HEK293 (cell line): Measurements from ENCODE around the gene SELENOO.

Experiments used
- CTCF ChIA-PET: fragments of 350-600 bp; formaldehyde crosslinking; extraction: SDS; loops from one replicate; lab custom pipeline; 2021; ENCODE audit warnings: antibody characterized with exemption; lab: Yijun Ruan, JAX
- POLR2A ChIA-PET: fragments of 300-600 bp; formaldehyde crosslinking; extraction: SDS; loops from one replicate; lab custom pipeline; 2020; ENCODE audit warnings: antibody characterized with exemption, inconsistent platforms; lab: Yijun Ruan, JAX
- H3K27ac ChIP-seq: fragments of 200-500 bp; sonication (Bioruptor generic); 2 replicates; pipeline ENCODE4 v1.5.1; 2014; ENCODE audit warnings: low read depth, low read length, control low read depth, inconsistent platforms; ENCODE audit errors: extremely low read depth
- H3K36me3 ChIP-seq, 2 experiments: fragments of 200-500 bp in 1 of 2; sonication (Bioruptor generic) in 1 of 2; 1 replicate in 1 of 2; 2 replicates in 1 of 2; pipeline ENCODE4 v1.5.1; 2014 to 2017; ENCODE audit warnings: inconsistent platforms in 2 of 2, low read length in 2 of 2; ENCODE audit not compliant: control insufficient read depth in 2 of 2, insufficient read depth in 1 of 2
- H3K4me1 ChIP-seq: fragments of 200-500 bp; sonication (Bioruptor generic); 2 replicates; pipeline ENCODE4 v1.5.1; 2014; ENCODE audit warnings: mild to moderate bottlenecking, low read length, inconsistent platforms; ENCODE audit not compliant: control insufficient read depth, insufficient read depth
- H3K4me3 ChIP-seq: 2 replicates; pipeline ENCODE4 v1.5.1; 2011; ENCODE audit warnings: low read depth, mild to moderate bottlenecking, control low read depth, low read length, moderate library complexity
- H3K9me3 ChIP-seq: fragments of 200-500 bp; sonication (Bioruptor generic); 2 replicates; pipeline ENCODE4 v1.5.1; 2014; ENCODE audit warnings: low read depth, low read length, inconsistent platforms; ENCODE audit not compliant: control insufficient read depth, insufficient read depth
- BCL11B ChIP-seq: fragments of 450-650 bp; formaldehyde crosslinking; IDR thresholded peaks from 2 replicates; pipeline ENCODE4 v1.5.1; 2016; ENCODE audit warnings: low read depth, missing biosample characterization, missing genetic modification characterization
- EGR2 ChIP-seq: fragments of 450-650 bp; formaldehyde crosslinking; IDR thresholded peaks from 2 replicates; pipeline ENCODE4 v1.5.1; 2016; ENCODE audit warnings: low read depth, missing biosample characterization, missing genetic modification characterization
- GFI1B ChIP-seq: fragments of 450-650 bp; formaldehyde crosslinking; IDR thresholded peaks from 2 replicates; pipeline ENCODE4 v1.5.1; 2016; ENCODE audit warnings: missing biosample characterization, missing genetic modification characterization
- GLIS2 ChIP-seq: fragments of 450-650 bp; formaldehyde crosslinking; IDR thresholded peaks from 2 replicates; pipeline ENCODE4 v1.5.1; 2016; ENCODE audit warnings: missing biosample characterization, missing genetic modification characterization
- HOXC10 ChIP-seq: sonication (generic); formaldehyde crosslinking; IDR thresholded peaks from 2 replicates; pipeline ENCODE4 v1.8.1; 2023; ENCODE audit warnings: mild to moderate bottlenecking, missing genetic modification reagents
- SCRT1 ChIP-seq: fragments of 450-650 bp; formaldehyde crosslinking; IDR thresholded peaks from 2 replicates; pipeline ENCODE4 v1.5.1; 2016; ENCODE audit warnings: missing biosample characterization, missing genetic modification characterization, borderline replicate concordance
- ZBTB17 ChIP-seq: fragments of 450-650 bp; formaldehyde crosslinking; IDR thresholded peaks from 2 replicates; pipeline ENCODE4 v1.5.1; 2016; ENCODE audit warnings: missing biosample characterization, missing genetic modification characterization
- ZFHX2 ChIP-seq: fragments of 450-650 bp; formaldehyde crosslinking; conservative IDR thresholded peaks from 2 replicates; pipeline ENCODE4 v1.5.1; 2016; ENCODE audit warnings: missing biosample characterization, missing genetic modification characterization
- ZFP37 ChIP-seq: fragments of 450-650 bp; formaldehyde crosslinking; IDR thresholded peaks from 2 replicates; pipeline ENCODE4 v1.5.1; 2016; ENCODE audit warnings: missing biosample characterization, missing genetic modification characterization
- ZNF23 ChIP-seq: fragments of 450-650 bp; formaldehyde crosslinking; IDR thresholded peaks from 2 replicates; pipeline ENCODE4 v1.5.1; 2016; ENCODE audit warnings: missing biosample characterization, missing genetic modification characterization, borderline replicate concordance
- ZNF24 ChIP-seq: fragments of 450-650 bp; formaldehyde crosslinking; IDR thresholded peaks from 2 replicates; pipeline ENCODE4 v1.5.1; 2016; ENCODE audit warnings: missing biosample characterization, missing genetic modification characterization
- ZNF311 ChIP-seq: fragments of 450-650 bp; formaldehyde crosslinking; IDR thresholded peaks from 2 replicates; pipeline ENCODE4 v1.5.1; 2017; ENCODE audit warnings: missing biosample characterization, missing genetic modification characterization, borderline replicate concordance
- ZNF335 ChIP-seq: fragments of 450-650 bp; formaldehyde crosslinking; conservative IDR thresholded peaks from 2 replicates; pipeline ENCODE4 v1.5.1; 2016; ENCODE audit warnings: missing biosample characterization, missing genetic modification characterization
- ZNF473 ChIP-seq: fragments of 450-650 bp; formaldehyde crosslinking; IDR thresholded peaks from 2 replicates; pipeline ENCODE4 v1.5.1; 2017; ENCODE audit warnings: missing biosample characterization, missing genetic modification characterization
- ZNF530 ChIP-seq: fragments of 450-650 bp; formaldehyde crosslinking; IDR thresholded peaks from 2 replicates; pipeline ENCODE4 v1.5.1; 2016; ENCODE audit warnings: low read depth, missing biosample characterization, missing genetic modification characterization
- ZNF549 ChIP-seq: fragments of 450-650 bp; IDR thresholded peaks from 2 replicates; pipeline ENCODE4 v1.5.1; 2018; ENCODE audit warnings: missing biosample characterization, missing genetic modification characterization, mild to moderate bottlenecking, inconsistent platforms, moderate library complexity
- ZNF621 ChIP-seq: fragments of 450-650 bp; formaldehyde crosslinking; IDR thresholded peaks from 2 replicates; pipeline ENCODE4 v1.5.1; 2017; ENCODE audit warnings: missing biosample characterization, missing genetic modification characterization
- ZNF677 ChIP-seq: fragments of 450-650 bp; IDR thresholded peaks from 2 replicates; pipeline ENCODE4 v1.5.0; 2018; ENCODE audit warnings: missing biosample characterization, mild to moderate bottlenecking, missing genetic modification characterization, moderate library complexity
- ZNF707 ChIP-seq: fragments of 450-650 bp; formaldehyde crosslinking; IDR thresholded peaks from 2 replicates; pipeline ENCODE4 v1.5.1; 2016; ENCODE audit warnings: missing biosample characterization, missing genetic modification characterization
- ZNF791 ChIP-seq: fragments of 450-650 bp; formaldehyde crosslinking; IDR thresholded peaks from 2 replicates; pipeline ENCODE4 v1.5.1; 2016; ENCODE audit warnings: missing biosample characterization, missing genetic modification characterization
- TF ChIP-seq, protein P1 (sequence below): fragments of 450-650 bp; formaldehyde crosslinking; IDR thresholded peaks from 2 replicates; pipeline ENCODE4 v1.5.1; 2016; ENCODE audit warnings: missing biosample characterization, missing genetic modification characterization
- TF ChIP-seq, protein P2 (sequence below): fragments of 450-650 bp; formaldehyde crosslinking; IDR thresholded peaks from 2 replicates; pipeline ENCODE4 v1.5.1; 2017; ENCODE audit warnings: missing biosample characterization, missing genetic modification characterization

SELENOO gene

DNA sequence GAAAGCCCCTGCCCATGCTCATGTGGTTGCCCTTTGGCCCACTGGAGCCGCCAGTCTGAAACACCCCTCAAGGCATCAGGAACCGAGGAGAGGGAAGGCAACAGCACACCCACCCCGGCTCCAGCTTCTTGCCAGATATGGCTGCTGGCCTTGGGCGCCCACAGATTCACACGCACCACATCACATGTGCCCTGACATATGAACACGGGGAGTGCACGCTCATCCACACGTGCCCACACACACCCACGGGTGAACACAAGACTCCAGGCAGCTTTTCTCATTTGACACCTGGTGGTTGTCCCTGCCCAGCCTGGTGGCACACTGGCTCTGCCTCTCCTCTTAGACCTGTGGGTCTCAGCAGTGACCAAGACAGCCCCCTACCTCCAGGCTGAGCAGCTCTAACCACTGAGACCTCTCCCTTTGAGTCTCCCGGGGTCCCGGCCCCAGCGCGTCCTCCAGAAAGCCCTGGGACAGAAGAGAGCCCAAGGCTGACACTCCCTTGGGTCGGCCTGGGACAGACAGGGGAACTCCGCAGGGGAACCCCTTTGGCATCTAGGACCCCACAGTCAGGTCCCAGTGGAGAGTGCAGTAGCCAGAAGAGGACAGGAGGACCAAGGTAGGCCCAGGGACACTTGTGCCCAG is 63.4 kb downstream of the SELENOO start:
- POLR2A ChIA-PET = interaction anchor here (1.0 to 2.6 kb wide), 3 partner anchors 8 to 20 kb away, joined by 3 to 12 read pairs (median 12); partner anchors contain the start of genes HDAC10 and TUBGCP6
- Histone ChIP-seq H3K36me3 (peaks cover 0 to 3% of the 10 kb centered on the region in 2 experiments; a peak in 2 of 3 replicates), H3K4me3 (no peak overlapping the region), H3K4me1 (peaks cover 11% of the 10 kb centered on the region), H3K9me3 (no peaks in the 10 kb centered on the region), H3K27ac (no peak overlapping the region)
- TF ChIP-seq ZNF707 (tag by site-specific recombination) (no peak), ZNF621 (no peak), HOXC10 (CRISPR knock-in tag) (no peak), ZNF549 (no peak), ZNF677 (tag by site-specific recombination) (no peak), GLIS2 (tag by site-specific recombination) (no peak; the same call in 1 of the 2 replicates), SCRT1 (tag by site-specific recombination) (no peak), ZFHX2 (peak; percentile 75), ZNF335 (tag by site-specific recombination) (no peak), ZNF530 (no peak), ZNF24 (tag by site-specific recombination) (no peak), ZNF473 (no peak), ZFP37 (no peak), ZNF791 (tag by site-specific recombination) (no peak), BCL11B (tag by site-specific recombination) (no peak), ZNF23 (no peak), ZBTB17 (tag by site-specific recombination) (no peak), EGR2 (tag by site-specific recombination) (peak; percentile 64), ZNF311 (tag by site-specific recombination) (no peak)
- TF ChIP-seq, protein P1, sequence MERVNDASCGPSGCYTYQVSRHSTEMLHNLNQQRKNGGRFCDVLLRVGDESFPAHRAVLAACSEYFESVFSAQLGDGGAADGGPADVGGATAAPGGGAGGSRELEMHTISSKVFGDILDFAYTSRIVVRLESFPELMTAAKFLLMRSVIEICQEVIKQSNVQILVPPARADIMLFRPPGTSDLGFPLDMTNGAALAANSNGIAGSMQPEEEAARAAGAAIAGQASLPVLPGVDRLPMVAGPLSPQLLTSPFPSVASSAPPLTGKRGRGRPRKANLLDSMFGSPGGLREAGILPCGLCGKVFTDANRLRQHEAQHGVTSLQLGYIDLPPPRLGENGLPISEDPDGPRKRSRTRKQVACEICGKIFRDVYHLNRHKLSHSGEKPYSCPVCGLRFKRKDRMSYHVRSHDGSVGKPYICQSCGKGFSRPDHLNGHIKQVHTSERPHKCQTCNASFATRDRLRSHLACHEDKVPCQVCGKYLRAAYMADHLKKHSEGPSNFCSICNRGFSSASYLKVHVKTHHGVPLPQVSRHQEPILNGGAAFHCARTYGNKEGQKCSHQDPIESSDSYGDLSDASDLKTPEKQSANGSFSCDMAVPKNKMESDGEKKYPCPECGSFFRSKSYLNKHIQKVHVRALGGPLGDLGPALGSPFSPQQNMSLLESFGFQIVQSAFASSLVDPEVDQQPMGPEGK (tag by site-specific recombination) = 0 out of 2 replicates have a peak, but pooled peaks have one; percentile 3
- CTCF ChIA-PET = interaction anchor here (0.6 to 2.0 kb wide), 3 partner anchors 10 to 97 kb away, joined by 3 to 4 read pairs (median 3); partner anchors contain the start of gene HDAC10

DNA sequence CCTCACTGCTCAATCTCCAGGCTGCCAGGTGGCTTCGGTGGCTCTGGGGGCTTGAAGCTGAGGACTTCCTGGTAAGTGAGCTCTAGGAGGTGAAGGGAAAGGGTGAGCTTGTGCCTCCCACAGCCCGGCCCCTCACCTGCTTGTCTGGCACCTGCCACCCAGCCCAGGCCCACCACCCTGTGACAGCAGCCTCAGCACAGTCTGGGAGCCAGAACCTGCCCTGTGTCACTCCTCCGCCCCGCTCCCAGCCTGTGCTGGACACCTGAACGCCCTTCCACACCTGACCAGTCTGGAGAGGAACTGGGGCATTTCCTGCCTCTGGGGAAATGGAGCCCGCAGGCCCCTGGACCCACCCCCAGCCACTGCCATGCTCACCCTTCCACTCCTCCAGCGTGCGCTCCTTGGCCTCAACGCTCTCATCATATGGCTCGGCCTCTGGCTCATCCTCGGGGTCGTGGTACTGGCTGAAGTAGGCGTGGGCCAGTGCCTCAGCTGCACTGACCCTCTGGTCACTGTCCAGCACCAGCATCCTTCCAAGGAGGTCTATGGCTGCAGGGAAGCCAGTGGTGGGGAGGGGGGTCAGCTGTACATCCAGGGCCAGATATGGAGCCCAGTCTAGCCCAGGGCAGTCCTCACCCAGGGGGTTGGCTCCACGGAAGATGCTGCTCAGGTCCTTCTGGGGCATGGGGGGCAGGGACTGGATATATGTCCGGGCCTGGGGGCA is 64.3 kb downstream of the SELENOO start:
- Histone ChIP-seq H3K4me1 (peaks cover 11% of the 10 kb centered on the region), H3K36me3 (no peaks in the 10 kb centered on the region)
- TF ChIP-seq GLIS2 (tag by site-specific recombination) = peak; percentile 21; the same call in 1 of the 2 replicates
- TF ChIP-seq, protein P2, sequence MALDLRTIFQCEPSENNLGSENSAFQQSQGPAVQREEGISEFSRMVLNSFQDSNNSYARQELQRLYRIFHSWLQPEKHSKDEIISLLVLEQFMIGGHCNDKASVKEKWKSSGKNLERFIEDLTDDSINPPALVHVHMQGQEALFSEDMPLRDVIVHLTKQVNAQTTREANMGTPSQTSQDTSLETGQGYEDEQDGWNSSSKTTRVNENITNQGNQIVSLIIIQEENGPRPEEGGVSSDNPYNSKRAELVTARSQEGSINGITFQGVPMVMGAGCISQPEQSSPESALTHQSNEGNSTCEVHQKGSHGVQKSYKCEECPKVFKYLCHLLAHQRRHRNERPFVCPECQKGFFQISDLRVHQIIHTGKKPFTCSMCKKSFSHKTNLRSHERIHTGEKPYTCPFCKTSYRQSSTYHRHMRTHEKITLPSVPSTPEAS = no peak
- TF ChIP-seq, protein P1 (tag by site-specific recombination) = 0 out of 2 replicates have a peak, but pooled peaks have one; percentile 4
- TF ChIP-seq GFI1B = no peak
- TF ChIP-seq, all 188 proteins: peak for 2
- 0 out of 2 replicates have a peak overlapping the region, but pooled peaks have one; percentile 1 for H3K27ac ChIP-seq
- H3K9me3 ChIP-seq = no peaks in the 10 kb centered on the region
- POLR2A ChIA-PET = interaction anchor here (1.4 to 2.6 kb wide), 2 partner anchors 14 to 21 kb away, joined by 4 to 12 read pairs; partner anchors contain the start of gene HDAC10
- H3K4me3 ChIP-seq = no peak overlapping the region
- CTCF ChIA-PET = interaction anchor here (0.9 kb wide), 1 partner anchor 14 kb away, joined by 3 read pairs; the partner anchor contains the start of gene HDAC10
